Activated T-helper 17 cell treated with anti-CD3 and anti-CD28 coated beads, Interleukin-2, amount 50 U/mL, for 72 hours (primary cell): ENCODE measurements around the gene LRRC34. TPM values are rescaled to one million over a fixed set of nuclear protein-coding genes. Genes with fewer than 3 reads are reported as not detected.

Source experiments
- ATAC-seq: fragments of 150-1000 bp; cut with Tn5 transposase; replicated peaks from 2 replicates; pipeline ENCODE4 v1.10.0; 2021; ENCODE audit warnings: mild to moderate bottlenecking, moderate library complexity
- H3K27ac Mint-ChIP-seq: one replicate; pipeline ENCODE4 v1.8.0; 2022; ENCODE audit warnings: mixed read lengths
- H3K27me3 Mint-ChIP-seq: one replicate; pipeline ENCODE4 v1.8.0; 2022; ENCODE audit warnings: mixed read lengths
- H3K36me3 Mint-ChIP-seq: one replicate; pipeline ENCODE4 v1.8.0; 2022; ENCODE audit warnings: low read depth, mild to moderate bottlenecking, mixed read lengths
- H3K4me1 Mint-ChIP-seq: one replicate; pipeline ENCODE4 v1.8.0; 2022; ENCODE audit warnings: mixed read lengths
- H3K4me3 Mint-ChIP-seq: one replicate; pipeline ENCODE4 v1.8.0; 2022; ENCODE audit warnings: mild to moderate bottlenecking, mixed read lengths
- H3K9me3 Mint-ChIP-seq: one replicate; pipeline ENCODE4 v1.8.0; 2022; ENCODE audit warnings: mixed read lengths
- total RNA-seq, 2 donors: library from RNA; stranded (reverse); gene quantifications; one replicate each; pipeline ENCODE4 v1.2.3, GENCODE V29; 2022

LRRC34 gene
- 1 to 10 TPM; 1.4 to 1.7 TPM for total RNA-seq

- Mint-ChIP-seq H3K9me3 (peaks cover 3% of the 10 kb centered on the region), H3K27me3 (no peaks in the 10 kb centered on the region), H3K4me3 (peak within 1 kb of the TSS; percentile 97), H3K27ac (peak within 1 kb of the TSS; percentile 86), H3K36me3 (no peaks in the 10 kb centered on the region), H3K4me1 (peaks cover 14% of the 10 kb centered on the region)
- peak; percentile 83 for ATAC-seq
Observed at GRCh38 chr3:169812332-169813235, at the start of gene LRRC34, which contains the start of gene LRRIQ4. LRRC34 (minus strand) TSS chr3:169812904; CDS start chr3:169812548, 356 bp downstream. LRRIQ4 (plus strand) TSS chr3:169812870; CDS start chr3:169821922, 9,052 bp downstream.

GRCh38 chr3:169861871-169862270 lies 49.2 kb upstream of the LRRC34 start:
- Mint-ChIP-seq H3K9me3 (no peaks in the 10 kb centered on the region), H3K27me3 (peaks cover 12% of the 10 kb centered on the region), H3K4me1 (no peaks in the 10 kb centered on the region), H3K4me3 (no peak overlapping the region), H3K36me3 (no peaks in the 10 kb centered on the region), H3K27ac (no peak overlapping the region)
- no peak for ATAC-seq

GRCh38 chr3:169857811-169858210 lies 45.1 kb upstream of the LRRC34 start:
- H3K4me1 Mint-ChIP-seq: no peaks in the 10 kb centered on the region
- H3K36me3 Mint-ChIP-seq: no peaks in the 10 kb centered on the region
- H3K27me3 Mint-ChIP-seq: peaks cover 15% of the 10 kb centered on the region
- no peak overlapping the region for H3K27ac Mint-ChIP-seq
- H3K4me3 Mint-ChIP-seq: no peak overlapping the region
- ATAC-seq: no peak
- H3K9me3 Mint-ChIP-seq: no peaks in the 10 kb centered on the region

- H3K36me3 Mint-ChIP-seq: no peaks in the 10 kb centered on the region
- no peaks in the 10 kb centered on the region for H3K4me1 Mint-ChIP-seq
- no peaks in the 10 kb centered on the region for H3K9me3 Mint-ChIP-seq
- ATAC-seq: no peak
- no peak overlapping the region for H3K4me3 Mint-ChIP-seq
- H3K27ac Mint-ChIP-seq: no peak overlapping the region
- H3K27me3 Mint-ChIP-seq: peaks cover 8% of the 10 kb centered on the region
Observed at GRCh38 chr3:169855514-169855913, 42.8 kb upstream of the LRRC34 start.

- H3K27me3 Mint-ChIP-seq: no peaks in the 10 kb centered on the region
- H3K4me1 Mint-ChIP-seq: no peaks in the 10 kb centered on the region
- no peak overlapping the region for H3K27ac Mint-ChIP-seq
- no peaks in the 10 kb centered on the region for H3K9me3 Mint-ChIP-seq
- no peak for ATAC-seq
- no peak overlapping the region for H3K4me3 Mint-ChIP-seq
- no peaks in the 10 kb centered on the region for H3K36me3 Mint-ChIP-seq
Observed at GRCh38 chr3:169850618-169851017, 37.9 kb upstream of the LRRC34 start.

GRCh38 chr3:169848741-169849140 lies 36.0 kb upstream of the LRRC34 start:
- Mint-ChIP-seq H3K36me3 (no peaks in the 10 kb centered on the region), H3K9me3 (no peaks in the 10 kb centered on the region), H3K27me3 (no peaks in the 10 kb centered on the region), H3K4me1 (no peaks in the 10 kb centered on the region), H3K27ac (no peak overlapping the region), H3K4me3 (no peak overlapping the region)
- ATAC-seq: no peak

GRCh38 chr3:169847896-169848295 lies 35.2 kb upstream of the LRRC34 start:
- Mint-ChIP-seq H3K4me1 (no peaks in the 10 kb centered on the region), H3K4me3 (no peak overlapping the region), H3K27ac (no peak overlapping the region), H3K27me3 (no peaks in the 10 kb centered on the region), H3K36me3 (no peaks in the 10 kb centered on the region), H3K9me3 (no peaks in the 10 kb centered on the region)
- ATAC-seq: no peak

GRCh38 chr3:169846458-169847193 lies 33.9 kb upstream of the LRRC34 start:
- Mint-ChIP-seq H3K36me3 (no peaks in the 10 kb centered on the region), H3K4me3 (no peak overlapping the region), H3K27me3 (no peaks in the 10 kb centered on the region), H3K9me3 (no peaks in the 10 kb centered on the region), H3K4me1 (no peaks in the 10 kb centered on the region), H3K27ac (no peak overlapping the region)
- ATAC-seq: no peak

GRCh38 chr3:169842960-169843359 lies 30.3 kb upstream of the LRRC34 start:
- H3K27me3 Mint-ChIP-seq: peaks cover 6% of the 10 kb centered on the region
- no peak for ATAC-seq
- no peaks in the 10 kb centered on the region for H3K4me1 Mint-ChIP-seq
- no peak overlapping the region for H3K4me3 Mint-ChIP-seq
- H3K36me3 Mint-ChIP-seq: no peaks in the 10 kb centered on the region
- H3K27ac Mint-ChIP-seq: no peak overlapping the region
- H3K9me3 Mint-ChIP-seq: no peaks in the 10 kb centered on the region

- H3K36me3 Mint-ChIP-seq: no peaks in the 10 kb centered on the region
- H3K4me1 Mint-ChIP-seq: no peaks in the 10 kb centered on the region
- H3K4me3 Mint-ChIP-seq: no peak overlapping the region
- no peak overlapping the region for H3K27ac Mint-ChIP-seq
- no peak for ATAC-seq
- peaks cover 10% of the 10 kb centered on the region for H3K27me3 Mint-ChIP-seq
- no peaks in the 10 kb centered on the region for H3K9me3 Mint-ChIP-seq
Observed at GRCh38 chr3:169841171-169841570, 28.5 kb upstream of the LRRC34 start.

GRCh38 chr3:169838511-169839030 lies 25.9 kb upstream of the LRRC34 start:
- Mint-ChIP-seq H3K4me3 (no peak overlapping the region), H3K27me3 (peaks cover 10% of the 10 kb centered on the region), H3K27ac (no peak overlapping the region), H3K9me3 (no peaks in the 10 kb centered on the region), H3K36me3 (no peaks in the 10 kb centered on the region), H3K4me1 (no peaks in the 10 kb centered on the region)
- ATAC-seq: no peak

GRCh38 chr3:169836942-169837275 lies 24.2 kb upstream of the LRRC34 start:
- no peaks in the 10 kb centered on the region for H3K4me1 Mint-ChIP-seq
- H3K27me3 Mint-ChIP-seq: peaks cover 10% of the 10 kb centered on the region
- H3K36me3 Mint-ChIP-seq: no peaks in the 10 kb centered on the region
- no peak overlapping the region for H3K4me3 Mint-ChIP-seq
- no peaks in the 10 kb centered on the region for H3K9me3 Mint-ChIP-seq
- ATAC-seq: no peak
- H3K27ac Mint-ChIP-seq: no peak overlapping the region

- no peaks in the 10 kb centered on the region for H3K9me3 Mint-ChIP-seq
- no peak for ATAC-seq
- H3K4me3 Mint-ChIP-seq: no peak overlapping the region
- no peaks in the 10 kb centered on the region for H3K4me1 Mint-ChIP-seq
- peaks cover 10% of the 10 kb centered on the region for H3K27me3 Mint-ChIP-seq
- no peak overlapping the region for H3K27ac Mint-ChIP-seq
- H3K36me3 Mint-ChIP-seq: no peaks in the 10 kb centered on the region
Observed at GRCh38 chr3:169836078-169836941, 23.6 kb upstream of the LRRC34 start.

GRCh38 chr3:169835533-169835932 lies 22.8 kb upstream of the LRRC34 start:
- H3K27ac Mint-ChIP-seq: no peak overlapping the region
- H3K4me1 Mint-ChIP-seq: no peaks in the 10 kb centered on the region
- peaks cover 9% of the 10 kb centered on the region for H3K27me3 Mint-ChIP-seq
- no peaks in the 10 kb centered on the region for H3K9me3 Mint-ChIP-seq
- H3K36me3 Mint-ChIP-seq: no peaks in the 10 kb centered on the region
- no peak for ATAC-seq
- no peak overlapping the region for H3K4me3 Mint-ChIP-seq
